Pancreas (tissue), 10 donors: ENCODE data around the gene BPIFB3. TPM values are rescaled to one million over a fixed set of nuclear protein-coding genes. Genes with fewer than 3 reads are reported as not detected.
"Not testable (repeated sequence)": the region's sequence is repeated elsewhere in the genome, so short reads cannot be mapped to it uniquely, and the experiment has no call there.

ENCODE experiments used
- ATAC-seq, 4 donors: fragments of 200-7000 bp; cut with Tn5 transposase; one replicate each; pipeline versions ENCODE4 v1.8.0 to v1.9.1; 2020; ENCODE audit warnings: mild to moderate bottlenecking in 4 of 4, moderate library complexity in 4 of 4
- DNase-seq, 6 donors: peaks; one replicate each; pipeline ENCODE4 v3.0.0-alpha.2; 2020
- FAIRE-seq: peaks from 2 replicates; lab custom pipeline; 2012; peaks lifted over from hg19 to GRCh38; lab: Jason Lieb, UNC
- H3K27ac ChIP-seq, 4 donors: fragments of 200-600 bp; sonication (generic); 1 replicate in 3 of 4; 2 replicates in 1 of 4; pipeline versions ENCODE4 v1.5.0 to v1.8.0; 2020
- H3K27me3 ChIP-seq, 4 donors: fragments of 200-600 bp; one replicate each; pipeline ENCODE4 v1.8.0; 2021
- H3K36me3 ChIP-seq, 3 donors: fragments of 200-600 bp; sonication (generic) in 1 of 3; one replicate each; pipeline versions ENCODE4 v1.5.0 to v1.8.0; 2020 to 2021
- H3K4me1 ChIP-seq, 3 donors: fragments of 200-600 bp; one replicate each; pipeline ENCODE4 v1.8.0; 2021
- H3K4me3 ChIP-seq, 4 donors: fragments of 200-600 bp; sonication (generic) in 2 of 4; one replicate each; pipeline versions ENCODE4 v1.5.0 to v1.8.0; 2020 to 2021
- H3K9me3 ChIP-seq, 4 donors: fragments of 200-600 bp; one replicate each; pipeline ENCODE4 v1.8.0; 2021
- CTCF ChIP-seq, 4 donors: fragments of 200-600 bp; sonication (generic) in 3 of 4; IDR thresholded peaks; one replicate each; pipeline versions ENCODE4 v1.5.0 to v1.8.0; 2021; ENCODE audit warnings: antibody characterized with exemption in 4 of 4
- WGBS, 2 donors: extraction: QIAGEN DNeasy Blood & Tissue Kit; methylation state at CpG; one replicate each; pipeline ENCODE4 v1.1.7; 2013; 5-methylcytosine and 5-hydroxymethylcytosine counted together
- intact Hi-C, 3 donors: fragments of 100-400 bp; cut with DNase I; formaldehyde crosslinking; loops; one replicate each; pipeline versions ENCODE4 v1.11.1 to v1.14.2; 2022
- polyA plus RNA-seq, 2 donors: library from polyadenylated mRNA; stranded (reverse); fragments of 200-250 nt; gene quantifications; one replicate each; pipeline ENCODE4 v1.2.3, GENCODE V29; 2013
- total RNA-seq, 6 donors: library from RNA; stranded (reverse); fragmentation: NEBNext Ultra II Directional in 4 of 6; extraction: Animal tissue kit (Norgen Biotek cat#: 25700) in 4 of 6; gene quantifications; one replicate each; pipeline versions ENCODE4 v1.2.1 to v1.2.4, GENCODE V29; 2021 to 2023
- donor health status: healthy with polysubstance abuse.
- donor health status: DM: no; HTN: no; CAD: no; lungs with moderate emphysema.
- donor health status: DM: no; HTN: no; CAD: no.
- donor health status: control.
- donor health status: control.
- donor health status: Bipolar disorder and iron deficiency.
- donor health status: DM: yes; HTN: yes; CAD: no.
- donor health status: DM: no; HTN: no; CAD: no.
- donor health status: DM: no; HTN: no; CAD: no.
- donor health status: DM: yes; HTN: yes; CAD: no.

Gene BPIFB3
- total and polyA plus RNA-seq, 8 donors, result not detected

DNA sequence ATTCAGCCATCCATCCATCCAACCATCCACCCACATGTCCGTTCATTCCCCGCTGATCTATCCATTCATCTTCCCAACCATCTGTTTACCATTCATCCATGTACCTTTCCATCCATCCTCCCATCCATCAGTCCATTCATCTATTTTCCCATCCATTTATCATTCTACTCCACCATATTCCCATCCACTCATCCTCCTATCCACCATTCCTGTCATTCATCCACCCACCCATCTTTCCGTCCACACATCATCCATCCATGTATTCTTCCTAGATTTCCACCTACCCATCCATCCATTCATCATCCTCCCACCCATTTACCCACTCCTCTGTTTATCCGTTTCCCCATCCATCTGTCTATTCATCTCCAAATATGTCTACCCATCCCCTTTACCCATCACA, 15.5 kb upstream of the BPIFB3 start:
- intact Hi-C loops, result no loop called here
- WGBS, 2 donors, result 68 to 75% methylated on average over 4 of the region's 4 CpGs
- H3K27me3 ChIP-seq, result no peaks in the 10 kb centered on the region
- no peaks in the 10 kb centered on the region for H3K4me1 ChIP-seq
- H3K27ac ChIP-seq, result no peak overlapping the region
- ATAC-seq (no peak), FAIRE-seq (no peak), DNase-seq (no peak)
- no peak for TF ChIP-seq CTCF (IDR thresholded peaks at IDR 0.05)
- no peaks in the 10 kb centered on the region for H3K36me3 ChIP-seq
- no peaks in the 10 kb centered on the region for H3K9me3 ChIP-seq
- no peak overlapping the region for H3K4me3 ChIP-seq

DNA sequence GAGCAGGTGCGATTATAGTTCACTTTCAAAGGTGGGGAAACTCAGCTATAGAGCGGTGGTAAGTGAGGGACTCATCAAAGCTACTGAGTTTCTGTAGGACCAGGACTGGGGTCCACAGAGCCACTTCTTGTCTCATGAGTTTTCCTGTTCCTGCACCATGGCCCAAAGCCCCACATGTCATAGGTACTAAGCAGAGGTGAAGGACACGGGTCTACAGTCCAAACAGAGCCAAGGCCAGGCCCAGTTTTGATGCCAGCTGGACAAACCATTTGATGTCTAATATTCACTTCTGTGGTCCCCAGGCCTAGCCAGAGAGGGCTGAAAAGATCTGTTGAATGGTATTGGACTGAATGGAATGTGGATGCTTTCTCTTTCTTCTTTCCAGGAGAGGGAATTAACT, 11.3 kb upstream of the BPIFB3 start:
- Histone ChIP-seq H3K4me1 (no peaks in the 10 kb centered on the region), H3K4me3 (no peak overlapping the region), H3K36me3 (no peaks in the 10 kb centered on the region), H3K27ac (no peak overlapping the region), H3K27me3 (no peaks in the 10 kb centered on the region), H3K9me3 (no peaks in the 10 kb centered on the region)
- FAIRE-seq (no peak), ATAC-seq (no peak), DNase-seq (no peak)
- WGBS, 2 donors, result 72 to 75% methylated on average over 3 of the region's 3 CpGs
- intact Hi-C loops, result no loop called here
- no peak for TF ChIP-seq CTCF (IDR thresholded peaks at IDR 0.05)

- H3K36me3 ChIP-seq, result no peaks in the 10 kb centered on the region
- TF ChIP-seq CTCF (IDR thresholded peaks at IDR 0.05), result no peak
- intact Hi-C loops, result no loop called here
- DNase-seq (no peak), FAIRE-seq (no peak), ATAC-seq (no peak)
- H3K27me3 ChIP-seq, result no peaks in the 10 kb centered on the region
- H3K4me3 ChIP-seq, result no peak overlapping the region
- H3K4me1 ChIP-seq, result no peaks in the 10 kb centered on the region
- H3K9me3 ChIP-seq, result no peaks in the 10 kb centered on the region
- WGBS, 2 donors, result 70 to 76% methylated on average over 2 of the region's 2 CpGs
- H3K27ac ChIP-seq, result no peak overlapping the region
Observed at GRCh38 chr20:33042983-33043730, 10.5 kb upstream of the BPIFB3 start.

DNA sequence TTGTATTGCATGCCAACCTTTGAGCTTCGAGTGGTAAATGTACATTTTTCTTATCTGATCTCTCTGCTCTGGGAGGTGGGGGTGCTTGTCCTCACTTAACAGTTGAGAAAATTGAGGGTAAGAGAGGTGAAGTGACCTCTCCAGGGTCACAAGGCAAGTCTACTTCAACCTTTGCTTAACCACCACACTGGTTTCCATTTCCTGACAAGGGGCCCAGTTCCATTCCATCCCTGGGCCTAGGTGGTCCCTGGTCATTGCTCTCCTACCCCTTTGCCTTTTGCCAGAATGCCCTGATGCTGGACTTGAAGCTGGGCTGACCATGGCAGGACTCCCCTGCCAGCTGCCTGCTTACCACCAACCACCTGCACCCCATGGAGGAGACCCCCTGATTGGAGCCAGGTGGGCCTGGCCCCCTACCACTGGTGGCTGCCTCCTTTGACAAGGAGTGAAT, 9.9 kb upstream of the BPIFB3 start:
- Histone ChIP-seq H3K4me3 (no peak overlapping the region), H3K4me1 (no peaks in the 10 kb centered on the region), H3K27ac (no peak overlapping the region), H3K27me3 (no peaks in the 10 kb centered on the region), H3K9me3 (no peaks in the 10 kb centered on the region), H3K36me3 (no peaks in the 10 kb centered on the region)
- FAIRE-seq (no peak), ATAC-seq (no peak), DNase-seq (no peak)
- WGBS, 2 donors, result 15 to 19% methylated on average over 1 of the region's 1 CpG
- TF ChIP-seq CTCF (IDR thresholded peaks at IDR 0.05), result no peak
- intact Hi-C loops, result no loop called here

GRCh38 chr20:33045129-33045721, 8.5 kb upstream of the BPIFB3 start:
- DNase-seq, H3K9me3 ChIP-seq, H3K36me3 ChIP-seq, ATAC-seq, intact Hi-C loops, FAIRE-seq, H3K4me1 ChIP-seq, H3K4me3 ChIP-seq, H3K27ac ChIP-seq, H3K27me3 ChIP-seq: not testable (repeated sequence)
- 61 to 79% methylated on average over 15 of the region's 15 CpGs for WGBS, 2 donors
